T47D (cell line): ENCODE measurements around the gene MEGF11.

ENCODE experiments used
- DNase-seq, 2 experiments: peaks; one replicate each; pipeline versions ENCODE4 v3.0.0 to v3.0.0-alpha.2; 2011 to 2012; ENCODE audit warnings: low read depth in 1 of 2, low spot score in 1 of 2
- JUND ChIP-seq: IDR thresholded peaks from 2 replicates; pipeline ENCODE4 v1.6.1; 2012; ENCODE audit warnings: low read depth
- in situ Hi-C: cut with HindIII; loops from 2 replicates; pipeline ENCODE4 v1.10.0; 2016; ENCODE audit warnings: low sequenced_read_pairs, low pct_unique_long_range_greater_than_20kb

The MEGF11 gene

DNA sequence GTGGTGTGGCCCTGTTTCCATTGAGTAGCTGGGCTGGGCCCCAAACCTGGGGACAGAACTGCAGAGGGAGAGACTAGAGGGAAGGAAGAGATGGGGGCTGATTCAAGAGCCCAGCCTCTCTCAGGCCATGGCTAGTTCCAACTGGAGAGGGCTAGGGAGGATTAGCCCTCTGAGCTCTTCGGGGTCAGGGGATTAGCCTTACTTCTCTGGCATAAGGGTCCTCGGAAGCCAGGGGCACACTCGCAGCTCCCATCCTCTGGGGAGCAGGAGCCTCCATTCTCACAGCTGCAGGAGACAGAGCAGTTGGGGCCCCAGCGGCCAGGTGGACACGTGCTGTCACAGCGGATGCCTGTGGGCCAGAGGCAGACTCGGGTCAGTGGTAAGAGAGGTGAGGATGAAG lies 330.9 kb downstream of the MEGF11 start:
- no peak for DNase-seq
- in situ Hi-C loops: no loop called here
- no peak for TF ChIP-seq JUND

DNA sequence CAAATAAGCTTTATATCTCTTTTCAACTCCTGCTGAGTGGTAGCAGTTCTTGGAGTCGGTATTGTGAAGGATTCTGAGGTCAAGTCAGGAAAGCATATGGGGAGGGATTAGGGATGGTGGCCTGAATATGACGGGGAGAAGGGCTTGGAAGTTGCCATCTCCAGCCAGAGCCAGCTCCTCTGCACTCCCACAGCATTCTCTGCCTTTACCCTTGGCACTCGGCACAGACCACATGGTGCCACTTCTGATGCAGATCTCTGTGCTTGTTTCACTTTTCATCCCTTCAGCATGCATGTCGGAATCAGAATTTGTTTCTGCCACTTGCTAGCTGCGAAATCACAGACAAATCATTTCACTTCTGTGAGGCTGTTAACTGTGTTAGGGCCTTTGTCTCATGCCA lies 331.8 kb downstream of the MEGF11 start:
- DNase-seq: no peak
- no peak for TF ChIP-seq JUND
- in situ Hi-C loops: no loop called here

DNA sequence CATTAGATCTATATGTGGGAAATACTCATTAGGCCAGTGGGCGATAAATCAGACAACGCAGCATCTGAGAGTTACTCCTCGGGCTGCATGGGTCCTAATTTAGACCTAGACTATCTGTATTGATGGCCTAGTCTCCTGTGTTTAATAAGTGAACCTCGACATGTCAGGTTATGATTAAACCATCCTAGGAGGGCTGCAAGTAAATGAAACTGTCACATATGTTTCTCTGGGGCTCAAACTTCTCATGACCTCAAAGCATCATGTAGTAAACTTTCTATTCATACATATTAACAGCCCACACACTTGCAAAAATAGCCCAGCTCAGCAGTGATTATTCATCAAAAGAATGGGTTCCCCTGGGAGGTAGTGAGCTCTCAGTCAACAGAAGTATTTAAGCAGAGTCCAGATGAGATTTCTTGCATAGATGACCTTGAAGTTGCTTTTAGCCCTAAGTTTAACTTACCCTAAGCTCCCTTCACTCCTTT lies 332.7 kb downstream of the MEGF11 start:
- TF ChIP-seq JUND: no peak

DNA sequence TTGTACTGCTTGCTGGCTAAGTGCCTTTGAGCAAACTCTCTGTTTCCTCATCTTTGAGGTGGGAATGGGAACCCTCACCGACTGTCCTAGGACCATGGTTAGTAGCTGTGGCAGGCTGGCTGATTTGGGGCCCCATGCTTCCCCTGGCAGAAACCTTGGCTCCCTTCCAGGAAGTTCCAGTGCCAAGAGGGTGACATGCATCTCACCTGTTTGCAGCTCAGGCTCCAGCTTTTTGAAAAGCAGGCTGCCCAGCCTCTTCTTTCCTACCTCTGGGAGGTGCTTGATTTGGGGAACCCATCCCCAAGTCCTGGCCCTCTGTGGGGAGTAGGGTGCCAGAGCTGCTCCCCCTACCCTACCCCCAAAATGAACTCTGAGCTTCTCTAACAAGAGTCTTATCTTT lies 333.4 kb downstream of the MEGF11 start:
- peak in 1 of 2 experiments; percentile 15 for DNase-seq
- in situ Hi-C loops: no loop called here
- TF ChIP-seq JUND: no peak

More for the DNA sequence above, 332.7 kb downstream of the MEGF11 start:
- no peak for DNase-seq
- in situ Hi-C loops: no loop called here

DNA sequence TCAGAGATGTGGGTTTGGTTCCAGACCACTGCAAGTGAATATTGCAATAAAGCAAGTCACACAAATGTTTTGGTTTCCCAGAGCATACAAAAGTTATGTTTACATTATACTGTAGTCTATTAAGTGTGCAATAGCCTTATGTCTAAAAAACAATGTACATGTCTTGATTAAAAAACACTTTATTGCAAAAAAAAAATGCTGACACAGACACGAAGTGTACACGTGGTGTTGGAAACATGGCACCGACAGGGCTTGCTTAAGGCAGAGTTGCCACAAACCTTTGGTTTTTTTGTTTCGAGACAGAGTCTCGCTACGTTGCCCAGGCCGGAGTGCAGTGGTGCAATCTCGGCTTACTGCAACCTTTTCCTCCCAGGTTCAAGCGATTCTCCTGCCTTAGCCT lies 334.2 kb downstream of the MEGF11 start:
- in situ Hi-C loops: no loop called here
- DNase-seq: no peak
- TF ChIP-seq JUND: no peak

DNA sequence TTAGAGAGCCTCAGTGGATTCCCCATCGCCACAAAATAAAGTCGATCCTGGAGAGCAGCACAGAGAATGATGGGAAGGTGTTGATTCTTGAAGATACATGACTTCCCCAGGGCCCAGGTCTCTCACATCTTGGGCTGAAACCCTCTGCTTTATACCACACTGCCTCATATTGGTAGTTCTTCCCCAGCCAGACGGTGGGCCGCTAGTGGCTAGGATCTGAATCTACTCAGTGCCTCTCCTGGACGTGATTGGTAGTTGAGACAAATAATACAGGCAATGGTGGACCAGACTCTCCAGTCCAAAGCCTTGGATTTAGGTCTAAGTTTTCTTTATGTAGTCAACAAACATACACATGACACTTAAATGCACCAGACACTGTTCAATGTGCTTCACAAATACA lies 334.6 kb downstream of the MEGF11 start:
- in situ Hi-C loops: no loop called here
- DNase-seq: no peak
- no peak for TF ChIP-seq JUND

DNA sequence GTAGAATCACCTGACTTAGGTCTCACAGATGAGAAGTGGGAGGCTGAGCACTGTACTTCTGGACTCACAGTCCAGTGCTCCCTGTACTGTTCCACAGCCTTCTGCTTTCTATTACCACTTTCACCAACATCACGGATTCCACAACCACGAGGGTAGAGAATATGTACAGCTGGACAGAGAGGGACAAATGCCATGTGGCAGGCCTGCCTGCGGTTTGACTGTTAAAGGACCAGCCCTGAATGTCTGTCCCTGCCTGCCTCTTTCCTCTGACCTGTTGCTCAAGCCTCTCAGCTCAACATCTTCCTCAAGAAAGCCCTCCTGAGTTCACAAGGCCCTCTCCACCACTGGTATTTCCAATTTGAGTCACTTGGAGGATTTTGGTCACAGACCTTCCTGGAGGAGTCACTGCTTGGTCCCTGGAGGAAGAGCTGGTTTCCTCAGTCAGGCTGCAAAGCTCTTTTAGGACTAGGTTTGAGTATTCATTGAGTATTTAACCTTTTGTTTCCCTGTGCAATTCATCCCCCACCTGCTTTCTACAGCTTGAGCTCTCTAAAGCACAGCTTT lies 335.1 kb downstream of the MEGF11 start:
- TF ChIP-seq JUND: no peak
- in situ Hi-C loops: no loop called here
- DNase-seq: no peak

DNA sequence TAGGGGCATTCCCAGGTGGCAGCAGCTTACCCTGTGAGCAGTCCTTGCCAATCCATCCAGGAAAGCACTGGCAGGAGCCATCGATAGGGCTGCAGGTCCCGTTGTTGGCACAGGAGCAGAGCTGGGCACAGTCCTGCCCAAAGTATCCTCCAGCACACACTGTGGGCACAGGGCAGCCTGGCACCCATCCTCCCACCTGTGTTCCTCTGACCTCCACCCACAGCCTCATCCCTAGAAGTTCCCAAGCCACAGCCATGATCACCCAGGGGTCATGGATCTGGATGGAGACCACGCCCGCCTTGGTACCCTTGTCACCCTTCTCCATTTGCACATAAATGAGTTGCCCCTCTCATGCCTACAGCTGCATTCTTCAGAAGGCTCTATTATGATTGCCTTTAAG lies 335.6 kb downstream of the MEGF11 start:
- DNase-seq: no peak
- in situ Hi-C loops: no loop called here
- no peak for TF ChIP-seq JUND

DNA sequence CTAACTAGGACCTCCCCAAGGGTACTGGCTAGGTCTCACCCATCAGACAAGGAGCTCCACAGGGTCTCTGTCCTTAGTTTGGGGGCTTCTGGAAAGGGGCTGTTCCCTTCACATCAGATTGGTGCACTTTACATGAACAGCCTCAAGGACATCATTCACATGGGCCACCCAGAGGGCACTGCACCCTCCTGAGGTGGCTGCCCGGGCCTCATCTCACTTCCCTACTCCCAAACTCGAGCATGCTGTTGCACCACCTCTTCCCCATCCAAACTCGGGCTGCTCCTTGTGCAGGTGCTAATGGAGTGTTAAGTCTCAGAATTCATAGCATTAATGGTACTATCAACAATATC lies 336.2 kb downstream of the MEGF11 start:
- in situ Hi-C loops: no loop called here
- TF ChIP-seq JUND: no peak
- DNase-seq: no peak

DNA sequence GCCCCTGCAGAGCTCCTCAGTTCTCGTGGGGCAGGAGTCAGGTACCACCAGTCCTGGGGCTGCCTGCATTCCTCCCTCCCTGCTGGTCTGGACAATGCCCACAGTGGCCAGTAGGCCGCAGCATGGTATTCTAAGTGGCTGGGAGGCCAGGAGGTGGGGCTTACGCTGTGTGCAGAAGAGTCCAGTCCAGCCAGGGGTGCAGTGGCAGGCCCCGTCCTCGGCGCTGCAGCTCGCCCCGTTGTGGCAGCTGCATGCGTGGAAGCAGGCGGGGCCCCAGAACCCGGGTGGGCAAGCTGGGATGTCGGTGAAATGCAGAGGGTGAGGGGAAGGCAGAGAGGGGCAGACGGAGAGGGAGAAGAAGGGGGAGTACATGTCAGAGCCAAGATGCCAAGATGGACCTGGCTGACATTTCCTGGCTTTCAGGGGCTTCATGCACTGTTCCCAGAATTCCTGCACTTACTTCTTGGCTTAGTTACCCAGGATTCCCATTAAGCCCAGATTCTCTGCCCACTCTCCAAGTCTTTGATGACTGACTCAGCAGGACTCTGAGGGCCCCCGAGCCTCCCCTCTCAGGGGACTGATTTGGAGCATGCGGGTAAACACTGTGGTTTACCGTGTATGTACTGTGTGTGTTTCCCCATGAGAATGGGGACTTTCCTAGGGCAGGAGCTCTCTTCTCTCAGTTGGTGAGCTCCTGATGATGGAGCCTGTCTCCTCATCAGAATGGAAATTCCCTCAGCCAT lies 336.7 kb downstream of the MEGF11 start:
- TF ChIP-seq JUND: no peak
- DNase-seq: peak; percentile 56 to 82
- in situ Hi-C loops: no loop called here

DNA sequence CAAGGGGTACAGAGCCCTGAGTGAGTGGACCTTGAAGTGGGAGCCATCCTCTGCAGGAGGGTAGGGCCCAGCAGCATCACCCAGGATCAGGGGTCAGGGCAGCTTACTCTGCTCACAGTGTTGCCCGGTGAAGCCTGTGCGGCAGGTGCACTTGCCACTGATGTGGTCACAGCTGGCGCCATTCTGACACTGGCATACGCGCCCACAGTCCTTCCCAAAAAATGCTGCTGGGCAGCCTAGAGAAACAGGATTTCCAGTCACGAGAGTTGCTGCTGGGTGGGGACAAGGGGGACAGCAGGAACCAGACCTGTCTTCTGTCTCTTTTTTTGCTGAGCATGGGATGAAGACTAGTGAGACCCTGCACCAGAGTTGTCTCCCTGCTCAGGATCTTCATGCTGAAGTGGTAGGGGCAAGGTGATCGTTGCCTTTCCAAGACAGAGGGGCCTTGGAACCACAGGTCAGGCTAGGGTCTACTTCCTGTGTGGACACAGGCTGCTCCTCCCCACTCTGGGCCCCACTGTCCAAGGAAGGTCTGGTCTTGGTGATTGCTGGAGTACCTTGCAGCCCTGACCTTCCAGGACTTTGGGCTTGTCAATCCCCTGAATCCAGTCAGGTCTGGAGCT lies 337.4 kb downstream of the MEGF11 start:
- peak in 1 of 2 experiments; percentile 36 for DNase-seq
- in situ Hi-C loops: no loop called here
- no peak for TF ChIP-seq JUND

DNA sequence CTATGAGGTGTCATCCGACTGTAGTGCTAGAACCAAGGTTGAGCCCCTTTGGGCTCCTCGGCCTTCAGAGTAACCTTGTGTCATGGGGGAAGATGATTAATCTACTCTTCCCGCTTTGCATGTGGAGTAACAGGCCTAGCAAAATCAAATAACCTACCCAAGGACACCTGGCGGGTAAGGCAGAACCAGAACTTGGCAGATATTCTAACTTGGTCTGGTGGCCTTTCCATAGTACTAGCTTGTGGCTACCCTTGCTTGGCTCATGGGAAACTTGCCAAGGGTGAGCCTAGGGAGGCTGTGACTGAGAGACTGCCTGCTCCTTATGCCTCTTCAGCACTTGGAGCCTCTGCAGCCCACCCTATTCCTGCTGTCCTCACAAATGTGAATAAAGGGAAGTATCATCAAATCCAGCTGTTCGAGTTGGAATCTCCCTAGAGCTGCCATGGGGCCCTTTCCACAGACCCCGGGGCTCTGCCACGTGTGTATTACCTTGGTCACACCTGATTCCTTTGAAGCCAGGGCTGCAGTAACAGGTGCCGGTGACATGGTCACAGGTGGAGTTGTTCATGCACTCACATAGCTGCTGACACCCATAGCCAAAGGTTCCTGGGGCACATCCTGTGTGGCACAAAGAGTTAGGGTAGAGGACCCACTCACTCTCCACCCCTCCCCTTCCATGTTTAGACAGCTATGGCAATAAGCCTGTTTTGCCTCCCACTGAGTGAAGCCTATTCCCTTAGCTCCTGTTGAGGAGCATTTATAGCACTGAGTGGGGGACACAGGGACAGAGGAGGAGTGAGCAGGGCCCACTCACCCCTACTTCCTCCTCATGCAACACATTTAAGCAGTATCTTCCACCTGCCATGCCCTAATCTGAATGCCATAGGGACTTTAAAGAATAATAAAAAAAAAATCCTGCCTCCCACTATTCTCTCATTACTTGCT lies 338.3 kb downstream of the MEGF11 start:
- in situ Hi-C loops: no loop called here
- no peak for TF ChIP-seq JUND
- no peak for DNase-seq

DNA sequence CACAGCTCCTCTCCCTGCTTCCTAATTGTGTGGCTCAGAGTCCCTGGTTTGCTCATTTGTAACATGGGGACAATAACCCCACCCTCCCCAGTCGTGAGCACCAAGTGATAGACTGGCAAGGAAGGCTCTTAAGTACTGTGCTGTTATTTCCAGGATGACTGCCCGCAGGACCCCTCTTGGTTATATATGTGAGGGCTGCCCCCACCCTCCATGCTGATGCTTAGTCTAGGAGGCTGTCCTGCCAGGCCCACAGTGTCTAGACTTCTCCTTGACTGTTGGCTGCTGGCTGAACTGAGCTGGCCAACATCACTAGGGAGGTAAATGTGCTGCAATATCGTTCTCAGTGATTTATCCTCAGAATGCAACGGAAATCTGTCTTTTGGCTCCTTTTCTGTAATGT lies 339.2 kb downstream of the MEGF11 start:
- no peak for DNase-seq
- in situ Hi-C loops: no loop called here
- no peak for TF ChIP-seq JUND
